A673 (cell line): ENCODE results near the gene TFPI. TPM values are rescaled to one million over a fixed set of nuclear protein-coding genes. Genes with fewer than 3 reads are reported as not detected.
"Not testable (repeated sequence)": the region's sequence is repeated elsewhere in the genome, so short reads cannot be mapped to it uniquely, and the experiment has no call there.

Experiments
- BruUV-seq: library from RNA; stranded (reverse); fragments of 400-500 nt; replicated peaks from 2 replicates; lab custom pipeline; 2021; lab: Mats Ljungman, UMichigan
- CTCF ChIA-PET: fragments of 300-600 bp; sonication (Branson Sonifier 250); formaldehyde crosslinking; loops from one replicate; lab custom pipeline; 2022; ENCODE audit warnings: antibody characterized with exemption; lab: Charles Lee
- POLR2A ChIA-PET: fragments of 300-600 bp; sonication (Branson Sonifier 250); formaldehyde crosslinking; loops from one replicate; lab custom pipeline; 2022; ENCODE audit warnings: antibody characterized with exemption; ENCODE audit not compliant: low non-redundant PET; lab: Charles Lee
- DNase-seq: peaks from one replicate; pipeline ENCODE4 v3.0.0-alpha.2; 2015; ENCODE audit warnings: low spot score
- H3K27ac ChIP-seq: fragments of 200-600 bp; sonication (generic); 2 replicates; pipeline ENCODE4 v1.5.1; 2016; ENCODE audit warnings: mixed run types, low read depth, mild to moderate bottlenecking, mixed read lengths, antibody characterized with exemption, low read length; ENCODE audit not compliant: poor library complexity, severe bottlenecking
- H3K27me3 ChIP-seq: fragments of 200-600 bp; sonication (generic); replicated peaks from 2 replicates; pipeline ENCODE4 v1.6.1; 2017; ENCODE audit warnings: mixed run types, low read depth, mild to moderate bottlenecking, mixed read lengths, antibody characterized with exemption, low read length; ENCODE audit not compliant: insufficient read depth, poor library complexity
- H3K36me3 ChIP-seq: fragments of 200-600 bp; sonication (generic); 2 replicates; pipeline ENCODE4 v1.6.1; 2016; ENCODE audit warnings: mixed run types, mild to moderate bottlenecking, mixed read lengths, antibody characterized with exemption, low read length; ENCODE audit not compliant: insufficient read depth, poor library complexity, severe bottlenecking
- H3K4me1 ChIP-seq: fragments of 200-600 bp; sonication (generic); 2 replicates; pipeline ENCODE4 v1.6.1; 2017; ENCODE audit warnings: mixed run types, mild to moderate bottlenecking, mixed read lengths, antibody characterized with exemption, low read length; ENCODE audit not compliant: insufficient read depth, poor library complexity, severe bottlenecking
- H3K4me3 ChIP-seq: fragments of 200-600 bp; sonication (generic); 2 replicates; pipeline ENCODE4 v1.5.1; 2016; ENCODE audit warnings: low read depth, mixed run types, mild to moderate bottlenecking, mixed read lengths, low read length; ENCODE audit not compliant: poor library complexity, severe bottlenecking
- H3K9me3 ChIP-seq: fragments of 200-600 bp; sonication (generic); 2 replicates; pipeline ENCODE4 v1.6.1; 2016; ENCODE audit warnings: mixed run types, low read depth, mild to moderate bottlenecking, mixed read lengths, antibody characterized with exemption, low read length; ENCODE audit not compliant: poor library complexity, severe bottlenecking
- EZH2 ChIP-seq: fragments of 200-600 bp; sonication (generic); IDR thresholded peaks from 2 replicates; pipeline ENCODE4 v1.6.1; 2017; ENCODE audit warnings: borderline replicate concordance, low read depth, mild to moderate bottlenecking, mixed read lengths, antibody characterized with exemption, low read length; ENCODE audit not compliant: poor library complexity, severe bottlenecking
- intact Hi-C: fragments of 100-400 bp; cut with micrococcal nuclease; formaldehyde crosslinking; loops from one replicate; pipeline ENCODE4 v1.10.0; 2022; ENCODE audit not compliant: unreplicated experiment
- total RNA-seq: library from RNA; stranded (reverse); gene quantifications from 2 replicates; pipeline ENCODE4 v1.2.3, GENCODE V29; 2021
- TF ChIP-seq, protein P1 (sequence below): fragments of 300-800, 200-600 bp; sonication (generic); conservative IDR thresholded peaks from 2 replicates; pipeline ENCODE4 v1.5.1; 2017; ENCODE audit warnings: low read depth, mild to moderate bottlenecking, antibody characterized with exemption, low read length, moderate library complexity, mixed read lengths

The TFPI gene
- total RNA-seq, 1 experiment from 2014 or later: 36.3 TPM

DNA sequence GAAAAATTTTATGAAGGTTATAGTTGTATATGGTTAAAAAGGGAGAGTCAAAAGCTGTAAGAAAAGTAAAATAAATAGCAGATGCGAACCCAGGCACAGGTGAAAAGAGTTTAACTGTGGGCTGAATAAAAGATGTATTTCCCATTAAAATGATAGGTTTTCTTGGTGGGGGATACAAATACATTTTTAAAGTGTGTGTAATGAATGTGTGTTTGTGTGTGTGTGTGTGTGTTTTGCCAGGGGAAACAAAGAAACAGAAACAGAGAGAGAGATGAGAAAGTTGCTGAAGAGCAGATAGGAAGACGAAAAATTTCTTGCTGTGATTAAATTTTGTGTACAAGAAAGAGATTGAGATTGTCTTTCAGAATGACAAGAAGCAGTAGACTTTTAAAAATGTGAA, 12.1 kb downstream of the TFPI start:
- TF ChIP-seq, protein P1, sequence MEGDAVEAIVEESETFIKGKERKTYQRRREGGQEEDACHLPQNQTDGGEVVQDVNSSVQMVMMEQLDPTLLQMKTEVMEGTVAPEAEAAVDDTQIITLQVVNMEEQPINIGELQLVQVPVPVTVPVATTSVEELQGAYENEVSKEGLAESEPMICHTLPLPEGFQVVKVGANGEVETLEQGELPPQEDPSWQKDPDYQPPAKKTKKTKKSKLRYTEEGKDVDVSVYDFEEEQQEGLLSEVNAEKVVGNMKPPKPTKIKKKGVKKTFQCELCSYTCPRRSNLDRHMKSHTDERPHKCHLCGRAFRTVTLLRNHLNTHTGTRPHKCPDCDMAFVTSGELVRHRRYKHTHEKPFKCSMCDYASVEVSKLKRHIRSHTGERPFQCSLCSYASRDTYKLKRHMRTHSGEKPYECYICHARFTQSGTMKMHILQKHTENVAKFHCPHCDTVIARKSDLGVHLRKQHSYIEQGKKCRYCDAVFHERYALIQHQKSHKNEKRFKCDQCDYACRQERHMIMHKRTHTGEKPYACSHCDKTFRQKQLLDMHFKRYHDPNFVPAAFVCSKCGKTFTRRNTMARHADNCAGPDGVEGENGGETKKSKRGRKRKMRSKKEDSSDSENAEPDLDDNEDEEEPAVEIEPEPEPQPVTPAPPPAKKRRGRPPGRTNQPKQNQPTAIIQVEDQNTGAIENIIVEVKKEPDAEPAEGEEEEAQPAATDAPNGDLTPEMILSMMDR: no peak
- no peak for TF ChIP-seq EZH2
- no peak for DNase-seq
- Histone ChIP-seq H3K36me3 (no peaks in the 10 kb centered on the region), H3K27ac (peak overlapping the region; percentile 50), H3K27me3 (no peaks in the 10 kb centered on the region), H3K9me3 (no peaks in the 10 kb centered on the region), H3K4me3 (no peak overlapping the region), H3K4me1 (peaks cover 63% of the 10 kb centered on the region)
- no TSS peak for BruUV-seq
- ChIA-PET POLR2A (no interaction called here), CTCF (no interaction called here)
- intact Hi-C loops: no loop called here

DNA sequence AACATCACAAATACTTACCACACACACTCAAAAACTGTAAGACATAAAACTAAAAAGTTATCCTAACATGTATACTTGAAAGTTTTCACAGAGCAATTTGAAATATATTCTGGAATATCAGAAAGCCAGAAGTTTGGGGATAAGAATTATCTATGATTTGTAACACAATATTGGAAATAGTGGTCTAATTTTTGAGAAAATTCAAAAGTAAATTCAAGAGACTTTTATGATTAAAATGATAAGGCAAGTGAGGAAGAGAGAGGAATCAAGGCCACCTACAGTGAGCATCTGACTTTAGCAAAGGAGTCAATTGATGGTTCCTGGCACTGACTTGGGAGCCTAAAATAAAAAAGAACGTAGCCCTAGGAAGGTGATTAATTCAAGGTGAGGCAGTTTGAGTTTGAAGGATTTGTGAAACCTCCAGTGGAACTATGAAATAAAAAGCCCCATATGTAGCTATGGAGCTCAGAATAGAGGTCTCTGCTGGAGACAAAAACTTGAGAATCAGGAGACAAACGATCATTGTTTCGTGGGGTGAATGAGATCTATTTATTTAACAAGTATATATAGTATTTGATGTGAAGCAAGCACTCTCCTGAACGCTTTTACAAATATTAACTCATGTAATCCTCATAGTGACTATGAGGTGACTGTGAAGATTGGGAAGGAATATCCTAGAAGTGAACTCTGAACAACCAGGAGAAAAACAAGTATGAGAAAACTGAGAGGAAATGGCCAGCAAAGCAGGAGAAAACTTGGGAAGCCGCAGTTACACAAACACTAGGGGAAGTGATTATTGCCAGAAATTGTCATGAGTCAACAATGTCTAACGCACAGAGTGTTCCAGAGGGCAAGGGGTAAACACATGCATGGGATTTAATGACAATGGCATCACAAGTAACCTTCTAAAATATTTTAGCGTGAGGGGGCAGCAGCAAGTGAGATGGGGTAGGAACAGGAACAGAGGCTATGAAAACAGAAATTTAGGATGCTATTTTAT, 12.8 kb downstream of the TFPI start:
- TF ChIP-seq, protein P1: no peak
- ChIA-PET POLR2A (no interaction called here), CTCF (no interaction called here)
- Histone ChIP-seq H3K9me3 (no peaks in the 10 kb centered on the region), H3K36me3 (no peaks in the 10 kb centered on the region), H3K4me3 (no peak overlapping the region), H3K4me1 (peaks cover 56% of the 10 kb centered on the region), H3K27me3 (no peaks in the 10 kb centered on the region), H3K27ac (peak overlapping the region; percentile 50)
- intact Hi-C loops: no loop called here
- BruUV-seq: no TSS peak
- DNase-seq: peak; percentile 66

DNA sequence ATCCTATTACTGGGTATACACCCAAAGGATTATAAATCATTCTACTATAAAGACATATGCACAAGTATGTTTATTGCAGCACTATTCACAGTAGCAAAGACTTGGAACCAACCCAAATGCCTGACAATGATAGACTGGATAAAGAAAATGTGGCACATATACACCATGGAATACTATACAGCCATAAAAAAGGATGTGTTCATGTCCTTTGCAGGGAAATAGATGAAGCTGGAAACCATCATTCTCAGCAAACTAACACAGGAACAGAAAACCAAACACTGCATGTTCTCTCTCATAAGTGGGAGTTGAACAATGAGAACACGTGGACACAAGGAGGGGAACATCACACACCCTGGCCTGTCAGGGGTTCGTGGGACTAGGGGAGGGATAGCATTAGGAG, 16.0 kb downstream of the TFPI start:
- Histone ChIP-seq H3K9me3 (peaks cover 16% of the 10 kb centered on the region), H3K4me1 (peaks cover 29% of the 10 kb centered on the region)
- CTCF ChIA-PET, H3K27me3 ChIP-seq, H3K27ac ChIP-seq, H3K36me3 ChIP-seq, POLR2A ChIA-PET, DNase-seq, H3K4me3 ChIP-seq, BruUV-seq, intact Hi-C loops: not testable (repeated sequence)

DNA sequence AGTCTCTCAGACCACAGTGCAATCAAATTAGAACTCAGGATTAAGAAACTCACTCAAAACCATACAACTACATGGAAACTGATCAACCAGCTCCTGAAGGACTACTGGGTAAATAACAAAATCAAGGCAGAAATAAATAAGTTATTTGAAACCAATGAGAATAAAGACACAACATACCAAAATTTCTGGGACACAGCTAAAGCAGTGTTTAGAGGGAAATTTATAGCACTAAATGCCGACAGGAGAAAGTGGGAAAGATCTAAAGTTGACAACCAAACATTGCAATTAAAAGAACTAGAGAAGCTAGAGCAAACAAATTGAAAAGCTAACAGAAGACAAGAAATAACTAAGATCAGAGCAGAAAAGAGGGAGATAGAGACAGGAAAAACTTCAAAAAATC, 18.9 kb downstream of the TFPI start:
- H3K4me3 ChIP-seq, CTCF ChIA-PET, BruUV-seq, intact Hi-C loops, POLR2A ChIA-PET, DNase-seq, H3K36me3 ChIP-seq, H3K27ac ChIP-seq, H3K27me3 ChIP-seq: not testable (repeated sequence)
- peaks cover 16% of the 10 kb centered on the region for H3K4me1 ChIP-seq
- H3K9me3 ChIP-seq: peaks cover 16% of the 10 kb centered on the region
